Endothelial cell (in vitro differentiated cells): ENCODE measurements around the gene TUT1. TPM values are rescaled to one million over a fixed set of nuclear protein-coding genes. Genes with fewer than 3 reads are reported as not detected.
"Not testable (repeated sequence)": the region's sequence is repeated elsewhere in the genome, so short reads cannot be mapped to it uniquely, and the experiment has no call there.

Source experiments
- DNase-seq: peaks from one replicate; pipeline ENCODE4 v3.0.0; 2021; ENCODE audit warnings: low spot score
- H3K27ac Mint-ChIP-seq: one replicate; pipeline ENCODE4 v1.8.0; 2021; ENCODE audit warnings: mixed read lengths, inconsistent platforms; ENCODE audit not compliant: unreplicated experiment
- H3K27me3 Mint-ChIP-seq: one replicate; pipeline ENCODE4 v1.8.0; 2021; ENCODE audit warnings: mild to moderate bottlenecking, moderate library complexity, mixed read lengths, inconsistent platforms; ENCODE audit not compliant: unreplicated experiment
- H3K36me3 Mint-ChIP-seq: one replicate; pipeline ENCODE4 v1.8.0; 2021; ENCODE audit warnings: mild to moderate bottlenecking, low read depth, mixed read lengths, inconsistent platforms; ENCODE audit not compliant: unreplicated experiment
- H3K4me1 Mint-ChIP-seq: one replicate; pipeline ENCODE4 v1.8.0; 2021; ENCODE audit warnings: mild to moderate bottlenecking, mixed read lengths, inconsistent platforms; ENCODE audit not compliant: unreplicated experiment
- H3K4me3 Mint-ChIP-seq: one replicate; pipeline ENCODE4 v1.8.0; 2021; ENCODE audit warnings: mild to moderate bottlenecking, mixed read lengths, inconsistent platforms; ENCODE audit not compliant: unreplicated experiment
- H3K9me3 Mint-ChIP-seq: one replicate; pipeline ENCODE4 v1.8.0; 2021; ENCODE audit warnings: mixed read lengths, inconsistent platforms; ENCODE audit not compliant: unreplicated experiment
- CTCF ChIP-seq: fragments of 200-600 bp; sonication (generic); IDR thresholded peaks from one replicate; pipeline ENCODE4 v1.5.0; 2021; ENCODE audit warnings: antibody characterized with exemption; ENCODE audit not compliant: unreplicated experiment
- total RNA-seq: library from RNA; stranded (reverse); fragmentation: NEBNext Ultra II Directional; extraction: Animal tissue kit (Norgen Biotek cat#: 25700); gene quantifications from one replicate; pipeline ENCODE4 v1.2.1, GENCODE V29; 2021; ENCODE audit not compliant: unreplicated experiment

Gene TUT1
- total RNA-seq, 1 donor from 2014 or later: 21.2 TPM

GRCh38 chr11:62573592-62574362, 17.5 kb downstream of the TUT1 start, which contains the start of gene EEF1G:
Gene EEF1G (minus strand): TSS chr11:62573891. CDS start chr11:62573842, 49 bp downstream.
- TF ChIP-seq CTCF: no peak
- peak within 1 kb of the TSS; percentile 99 for H3K4me3 Mint-ChIP-seq
- H3K27me3 Mint-ChIP-seq: peaks cover 10% of the 10 kb centered on the region
- H3K4me1 Mint-ChIP-seq: peaks cover 70% of the 10 kb centered on the region
- H3K36me3 Mint-ChIP-seq: peaks cover 47% of the 10 kb centered on the region
- peak within 1 kb of the TSS; percentile 96 for H3K27ac Mint-ChIP-seq
- H3K9me3 Mint-ChIP-seq: no peaks in the 10 kb centered on the region
- DNase-seq: peak; percentile 96

- peak; percentile 22 for DNase-seq
- peak overlapping the region; percentile 77 for H3K27ac Mint-ChIP-seq
- peaks cover 47% of the 10 kb centered on the region for H3K36me3 Mint-ChIP-seq
- peaks cover 67% of the 10 kb centered on the region for H3K4me1 Mint-ChIP-seq
- H3K4me3 Mint-ChIP-seq: peak overlapping the region; percentile 99
- no peaks in the 10 kb centered on the region for H3K9me3 Mint-ChIP-seq
- H3K27me3 Mint-ChIP-seq: peaks cover 10% of the 10 kb centered on the region
- TF ChIP-seq CTCF: no peak
Observed at GRCh38 chr11:62573006-62573591, 18.2 kb downstream of the TUT1 start.

GRCh38 chr11:62572431-62572830, 18.9 kb downstream of the TUT1 start:
- peak overlapping the region; percentile 99 for H3K4me3 Mint-ChIP-seq
- H3K4me1 Mint-ChIP-seq: peaks cover 62% of the 10 kb centered on the region
- H3K27ac Mint-ChIP-seq: no peak overlapping the region
- no peak for DNase-seq
- TF ChIP-seq CTCF: no peak
- H3K27me3 Mint-ChIP-seq: peaks cover 8% of the 10 kb centered on the region
- no peaks in the 10 kb centered on the region for H3K9me3 Mint-ChIP-seq
- H3K36me3 Mint-ChIP-seq: peaks cover 49% of the 10 kb centered on the region

GRCh38 chr11:62571493-62571892, 19.8 kb downstream of the TUT1 start:
- Mint-ChIP-seq H3K36me3 (peaks cover 54% of the 10 kb centered on the region), H3K4me1 (peaks cover 56% of the 10 kb centered on the region), H3K4me3 (peak overlapping the region; percentile 99), H3K27ac (peak overlapping the region; percentile 49)
- not testable (repeated sequence) for H3K27me3 Mint-ChIP-seq, DNase-seq, H3K9me3 Mint-ChIP-seq

- H3K9me3 Mint-ChIP-seq, H3K27me3 Mint-ChIP-seq, DNase-seq: not testable (repeated sequence)
- Mint-ChIP-seq H3K27ac (peak overlapping the region; percentile 20), H3K4me1 (peaks cover 50% of the 10 kb centered on the region), H3K36me3 (peaks cover 58% of the 10 kb centered on the region), H3K4me3 (peak overlapping the region; percentile 81)
Observed at GRCh38 chr11:62570903-62571302, 20.4 kb downstream of the TUT1 start.

- Mint-ChIP-seq H3K4me1 (peaks cover 37% of the 10 kb centered on the region), H3K9me3 (no peaks in the 10 kb centered on the region), H3K36me3 (peaks cover 59% of the 10 kb centered on the region), H3K4me3 (no peak overlapping the region), H3K27me3 (no peaks in the 10 kb centered on the region), H3K27ac (no peak overlapping the region)
- DNase-seq: no peak
- no peak for TF ChIP-seq CTCF
Observed at GRCh38 chr11:62569611-62570010, 21.7 kb downstream of the TUT1 start.
